ENCODE data around the gene DYRK4.

Gene DYRK4

GRCh38 chr12:4610481-4610880 is 48.5 kb downstream of the DYRK4 start:
- no peak for DNase-seq (ENCODE audit: extremely low read depth in 1 of 2, low read depth in 1 of 2)

DNA sequence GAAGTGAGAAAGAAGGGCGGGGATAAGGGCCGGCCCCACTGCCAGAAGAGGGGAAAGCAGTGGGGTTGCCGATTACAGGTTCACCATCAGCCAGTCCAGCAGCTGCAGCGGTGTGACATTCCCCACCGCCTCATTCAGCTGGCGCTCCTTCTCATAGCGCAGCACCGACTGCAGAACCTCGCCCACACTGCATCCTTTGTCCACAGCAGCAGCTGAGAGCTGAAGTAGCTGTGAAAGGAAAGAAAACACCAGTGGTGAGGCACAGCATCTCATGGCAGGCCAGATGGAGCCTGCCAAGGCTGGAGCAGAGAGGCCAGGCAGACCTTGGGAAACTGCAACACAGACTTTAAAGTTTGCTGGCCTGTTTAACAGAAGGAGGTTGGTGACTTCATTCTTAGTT is 53.7 kb downstream of the DYRK4 start:
- DNase-seq (ENCODE audit: extremely low read depth in 1 of 2, low read depth in 1 of 2) = no peak

DNA sequence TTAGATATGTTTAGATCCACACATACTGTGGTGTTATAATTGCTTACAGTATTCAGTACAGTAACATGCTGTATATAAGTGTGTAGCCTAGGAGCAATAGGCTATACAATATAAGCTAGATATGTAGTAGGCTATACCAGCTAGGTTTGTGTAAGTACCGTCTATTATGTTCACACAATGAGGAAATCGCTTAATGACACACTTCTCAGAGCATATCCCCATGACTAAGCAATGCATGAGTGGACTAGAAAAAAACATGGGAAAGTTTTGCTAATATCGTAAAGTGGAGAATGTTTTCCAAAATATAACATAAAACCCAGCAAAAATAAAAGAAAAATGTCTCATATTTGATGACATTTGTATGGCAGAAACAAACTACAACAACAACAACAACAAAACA is 59.5 kb downstream of the DYRK4 start:
- DNase-seq (ENCODE audit: extremely low read depth in 1 of 2, low read depth in 1 of 2) = no peak

DNA sequence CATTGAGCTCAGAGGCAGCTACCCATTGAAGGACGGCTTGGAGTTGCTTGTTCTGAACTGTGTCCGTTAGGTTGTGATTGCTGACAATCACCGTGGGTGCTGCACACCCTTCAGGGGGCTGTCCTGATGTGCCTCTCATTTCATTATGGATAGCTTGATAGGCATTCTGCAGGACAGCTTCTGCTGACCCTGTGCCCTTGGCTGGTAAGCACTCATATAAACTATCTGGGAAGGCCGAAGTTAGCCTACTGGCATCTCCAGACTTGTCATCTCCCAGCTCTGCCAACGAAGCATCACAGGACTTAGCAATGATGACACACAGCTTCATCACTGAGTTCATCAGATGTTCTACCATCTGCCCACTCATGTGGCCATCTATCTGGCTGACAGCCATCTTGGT is 64.5 kb downstream of the DYRK4 start:
- no peak for DNase-seq (ENCODE audit: extremely low read depth in 1 of 2, low read depth in 1 of 2)

DNA sequence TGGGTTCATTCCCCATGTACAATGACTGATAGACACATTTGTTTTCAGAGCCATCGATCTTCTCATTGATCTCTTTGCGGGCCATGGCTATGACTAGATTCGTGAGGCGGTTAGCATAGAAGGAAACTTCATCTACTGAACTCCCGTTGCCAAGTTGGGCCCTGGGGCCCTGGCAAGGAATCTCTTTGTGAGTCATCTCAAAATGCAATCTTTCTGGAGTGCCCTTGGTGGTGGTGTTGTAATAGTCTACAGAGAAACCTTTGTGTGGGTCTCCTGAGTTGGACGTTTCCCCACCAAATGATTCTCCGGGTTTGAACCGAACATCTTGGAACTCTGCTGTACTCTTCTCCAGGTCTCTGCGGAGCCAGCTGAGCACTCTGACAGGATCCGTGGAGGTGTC is 66.4 kb downstream of the DYRK4 start:
- DNase-seq (ENCODE audit: extremely low read depth in 1 of 2, low read depth in 1 of 2) = no peak

DNA sequence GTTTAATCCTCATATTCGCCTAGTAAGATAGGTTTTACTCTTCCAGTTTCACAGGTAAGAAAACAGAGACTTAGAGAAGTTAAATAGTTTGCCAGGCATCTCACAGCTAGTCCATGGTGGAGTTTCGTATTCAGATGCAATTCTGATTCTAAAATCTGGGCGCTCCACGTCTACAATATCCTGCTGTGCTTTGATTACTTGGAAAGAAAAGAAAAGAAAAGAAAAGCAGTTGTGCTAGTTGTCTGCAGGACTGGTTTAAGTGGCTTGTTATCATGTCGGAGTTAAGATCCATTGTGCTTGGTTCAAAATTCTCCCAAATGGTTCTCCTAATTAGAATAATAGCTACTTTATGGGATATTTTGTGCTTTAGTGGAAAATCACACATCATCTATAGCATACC is 68.3 kb downstream of the DYRK4 start:
- no peak for DNase-seq (ENCODE audit: extremely low read depth in 1 of 2, low read depth in 1 of 2)

DNA sequence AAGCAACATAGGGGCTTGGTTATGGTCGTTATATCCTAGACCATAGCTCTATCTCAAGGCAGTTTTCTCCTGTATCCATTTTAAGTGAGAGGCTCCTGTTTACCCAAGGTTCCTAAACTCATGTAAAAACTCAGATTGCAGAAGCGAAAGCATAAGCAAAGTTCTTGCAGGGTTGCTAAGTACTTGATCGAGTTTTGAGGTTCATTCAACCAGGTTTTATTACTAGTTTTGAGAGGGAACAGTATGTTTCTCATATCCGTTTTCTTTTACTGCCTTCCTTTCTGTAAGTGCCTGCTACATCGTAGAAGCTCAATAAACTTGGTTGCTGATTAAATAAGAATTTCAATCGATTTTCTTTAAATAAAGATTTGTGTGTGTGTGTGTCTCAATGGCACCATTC is 81.7 kb downstream of the DYRK4 start:
- DNase-seq (ENCODE audit: extremely low read depth in 1 of 2, low read depth in 1 of 2) = no peak

DNA sequence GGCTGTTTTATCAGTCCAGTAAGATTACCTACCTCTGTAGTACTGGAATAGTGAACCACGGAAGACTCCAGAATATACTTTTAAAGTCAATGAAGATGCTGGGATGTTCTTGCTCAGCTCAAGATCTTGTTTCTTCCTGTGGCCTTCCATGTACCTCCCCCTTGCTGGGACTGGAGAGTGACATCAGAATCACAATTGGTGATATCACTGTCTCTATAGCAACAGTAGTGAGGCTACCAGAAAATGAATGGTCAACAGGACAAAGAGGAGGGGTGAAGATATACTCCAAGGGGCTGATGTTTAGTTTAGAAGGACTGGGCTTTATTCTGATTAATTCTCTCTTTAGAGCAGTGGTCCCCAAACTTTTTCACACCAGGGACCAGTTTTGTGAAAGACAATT is 83.0 kb downstream of the DYRK4 start:
- no peak for DNase-seq (ENCODE audit: extremely low read depth in 1 of 2, low read depth in 1 of 2)

- DNase-seq (ENCODE audit: extremely low read depth in 1 of 2, low read depth in 1 of 2) = no peak
These were observed 86.1 kb downstream of the DYRK4 start for GRCh38 chr12:4648104-4648500.

DNA sequence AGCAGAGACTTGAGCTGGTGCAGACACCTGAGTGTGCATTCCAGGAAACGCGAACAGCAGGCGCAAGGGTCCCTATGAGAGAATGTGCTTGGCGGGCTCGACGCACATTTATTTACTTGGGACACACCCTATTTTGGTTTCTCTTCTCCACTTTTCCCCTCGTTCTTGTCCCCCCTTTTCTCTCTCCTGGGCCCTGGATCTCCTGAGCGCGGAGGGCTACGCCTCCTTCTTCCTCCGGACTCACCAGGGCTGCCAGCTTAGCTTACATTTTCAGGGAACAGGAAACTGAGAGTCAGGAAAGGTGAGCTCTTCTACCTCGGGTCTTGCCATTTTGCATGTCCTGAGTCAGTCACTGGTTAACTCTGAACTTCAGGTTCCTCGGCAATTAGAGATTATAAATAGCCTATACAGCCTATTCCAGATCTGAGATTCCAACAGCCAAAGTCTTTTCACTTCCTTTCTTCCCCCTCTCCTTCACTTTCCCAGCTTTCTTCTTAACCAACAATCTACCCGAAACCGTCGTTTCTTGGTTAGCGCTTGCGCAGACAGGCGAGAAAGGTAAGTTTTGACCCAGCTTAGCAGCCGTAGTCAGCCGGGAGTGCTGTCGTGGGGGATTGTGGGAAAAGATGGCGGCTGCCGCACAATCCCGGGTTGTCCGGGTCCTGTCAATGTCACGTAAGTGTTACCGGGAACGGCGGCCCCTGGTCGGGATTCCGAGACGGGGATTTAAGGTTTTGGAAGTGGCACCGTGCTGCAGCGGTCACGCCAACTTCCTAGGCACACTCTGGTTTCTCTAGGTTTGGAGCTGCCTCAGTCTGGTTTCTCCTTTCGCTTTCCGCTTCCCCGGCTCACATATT is 86.7 kb downstream of the DYRK4 start, which contains the start of the genes AKAP3 and NDUFA9:
Gene AKAP3, minus strand, starts transcription at position 551 of the 857 bp plus-strand sequence. CDS start 10,855 bp downstream, outside the sequence.
Gene NDUFA9, plus strand, starts transcription at position 614 of the 857 bp plus-strand sequence. Its CDS starts 13 bp downstream, at position 627.
- peak; percentile 49 to 73 for DNase-seq (ENCODE audit: extremely low read depth in 1 of 2, low read depth in 1 of 2)

- DNase-seq (ENCODE audit: extremely low read depth in 1 of 2, low read depth in 1 of 2) = no peak
These were observed 87.3 kb downstream of the DYRK4 start for GRCh38 chr12:4649358-4649661.

DNA sequence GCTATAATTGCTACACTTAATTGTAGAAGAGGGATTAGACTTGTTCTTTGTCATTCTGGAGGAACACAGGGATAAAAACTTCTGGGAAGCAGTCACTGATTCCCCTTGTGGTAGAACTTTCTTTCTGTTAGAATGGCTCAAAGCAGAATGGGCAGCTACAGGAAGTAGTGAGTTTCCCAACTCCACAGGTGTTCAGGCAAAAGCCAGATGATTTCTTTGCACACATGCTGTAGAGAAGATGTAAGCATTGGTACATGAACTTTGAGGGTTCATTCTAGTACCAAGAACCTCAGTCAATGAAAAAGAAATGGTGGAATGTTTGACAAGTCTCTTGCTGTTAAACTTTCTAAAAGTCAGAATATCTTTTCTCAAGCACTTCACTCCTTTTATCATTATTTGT is 91.2 kb downstream of the DYRK4 start:
- DNase-seq (ENCODE audit: extremely low read depth in 1 of 2, low read depth in 1 of 2) = no peak

GRCh38 chr12:4653691-4654090 is 91.7 kb downstream of the DYRK4 start:
- no peak for DNase-seq (ENCODE audit: extremely low read depth in 1 of 2, low read depth in 1 of 2)

All from stimulated activated CD8-positive, alpha-beta memory T cell treated with anti-CD3 and anti-CD28 coated beads, Interleukin-7, amount 100 ng/mL, for 48 hours (primary cell).